Measurements from ENCODE around the gene SLC44A3. TPM values are rescaled to one million over a fixed set of nuclear protein-coding genes. Genes with fewer than 3 reads are reported as not detected.
A peak's percentile ranks its signal among the peaks of the same experiment; 100 is the strongest.

Gene SLC44A3
- total RNA-seq, 1 donor from 2014 or later: 70.4 TPM

DNA sequence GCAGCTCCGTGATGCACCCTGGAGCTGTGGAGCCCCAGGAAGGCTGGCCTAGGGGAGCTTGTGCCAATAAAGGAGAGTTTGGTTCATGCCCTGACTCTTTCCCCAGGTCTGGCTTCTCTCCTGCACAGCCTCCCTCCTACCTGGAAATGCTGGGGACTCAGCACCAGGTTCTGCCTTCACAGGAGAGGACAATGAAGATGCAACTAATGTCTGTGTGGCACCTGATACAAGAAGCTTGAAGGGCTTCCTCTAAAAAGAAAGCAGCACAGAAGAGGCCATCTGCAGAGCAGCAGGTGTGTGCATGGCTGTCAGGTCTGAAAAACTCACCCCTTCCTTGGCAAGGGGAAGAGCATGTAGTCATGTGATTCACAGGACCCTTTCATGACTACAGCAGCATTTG, 43.7 kb upstream of the SLC44A3 start:
- no peak overlapping the region for H3K27ac Mint-ChIP-seq
- no peaks in the 10 kb centered on the region for H3K9me3 Mint-ChIP-seq (ENCODE audit: low read depth)
- H3K36me3 Mint-ChIP-seq (ENCODE audit: insufficient read depth): peaks cover 3% of the 10 kb centered on the region
- H3K27me3 Mint-ChIP-seq: no peaks in the 10 kb centered on the region
- no peak overlapping the region for H3K4me3 Mint-ChIP-seq (ENCODE audit: low read depth)
- H3K4me1 Mint-ChIP-seq (ENCODE audit: low read depth): peaks cover 46% of the 10 kb centered on the region
- TF ChIP-seq, protein P1, sequence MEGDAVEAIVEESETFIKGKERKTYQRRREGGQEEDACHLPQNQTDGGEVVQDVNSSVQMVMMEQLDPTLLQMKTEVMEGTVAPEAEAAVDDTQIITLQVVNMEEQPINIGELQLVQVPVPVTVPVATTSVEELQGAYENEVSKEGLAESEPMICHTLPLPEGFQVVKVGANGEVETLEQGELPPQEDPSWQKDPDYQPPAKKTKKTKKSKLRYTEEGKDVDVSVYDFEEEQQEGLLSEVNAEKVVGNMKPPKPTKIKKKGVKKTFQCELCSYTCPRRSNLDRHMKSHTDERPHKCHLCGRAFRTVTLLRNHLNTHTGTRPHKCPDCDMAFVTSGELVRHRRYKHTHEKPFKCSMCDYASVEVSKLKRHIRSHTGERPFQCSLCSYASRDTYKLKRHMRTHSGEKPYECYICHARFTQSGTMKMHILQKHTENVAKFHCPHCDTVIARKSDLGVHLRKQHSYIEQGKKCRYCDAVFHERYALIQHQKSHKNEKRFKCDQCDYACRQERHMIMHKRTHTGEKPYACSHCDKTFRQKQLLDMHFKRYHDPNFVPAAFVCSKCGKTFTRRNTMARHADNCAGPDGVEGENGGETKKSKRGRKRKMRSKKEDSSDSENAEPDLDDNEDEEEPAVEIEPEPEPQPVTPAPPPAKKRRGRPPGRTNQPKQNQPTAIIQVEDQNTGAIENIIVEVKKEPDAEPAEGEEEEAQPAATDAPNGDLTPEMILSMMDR (IDR thresholded peaks at IDR 0.05; ENCODE audit: unreplicated experiment): no peak
- DNase-seq (ENCODE audit: low spot score, unreplicated experiment): no peak

DNA sequence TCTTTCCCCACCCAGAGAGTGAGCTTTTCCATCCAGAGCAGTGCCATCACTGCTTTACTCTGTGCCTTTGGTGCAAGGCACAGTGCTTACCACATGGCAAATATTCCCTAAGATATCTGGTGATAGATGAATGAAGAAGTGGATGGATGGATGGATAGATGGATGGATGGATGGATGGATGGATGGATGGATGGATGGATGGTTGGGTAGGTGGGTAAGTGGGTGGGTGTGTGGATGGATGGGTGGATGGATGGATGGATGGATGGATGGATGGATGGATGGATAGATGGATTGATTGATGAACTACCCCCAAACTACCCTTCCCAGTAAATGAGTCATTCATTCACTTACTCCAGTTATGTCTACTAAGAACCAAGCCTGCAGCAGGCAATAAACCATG, 42.9 kb upstream of the SLC44A3 start:
- no peaks in the 10 kb centered on the region for H3K9me3 Mint-ChIP-seq (ENCODE audit: low read depth)

DNA sequence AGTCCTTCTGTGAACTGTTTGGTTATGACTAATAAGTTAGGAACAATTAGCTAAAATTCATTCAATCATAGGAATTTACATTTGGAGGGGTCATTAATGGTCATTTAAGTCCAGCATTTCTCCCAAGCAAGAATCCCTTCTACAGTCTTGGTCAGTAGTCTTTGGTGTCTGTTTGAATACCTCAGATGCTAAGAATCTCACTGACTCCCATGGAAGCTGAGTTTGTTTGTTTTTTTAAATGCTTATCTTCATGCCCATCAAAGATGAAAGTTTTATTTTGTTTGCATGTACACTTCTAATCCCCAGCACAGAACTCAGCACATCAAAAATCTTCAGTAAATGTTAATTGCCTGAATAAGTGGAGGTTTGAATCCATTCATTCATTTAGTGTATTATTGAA, 41.3 kb upstream of the SLC44A3 start:
- Mint-ChIP-seq H3K4me3 (ENCODE audit: low read depth) (no peak overlapping the region), H3K9me3 (ENCODE audit: low read depth) (no peaks in the 10 kb centered on the region), H3K4me1 (ENCODE audit: low read depth) (peaks cover 35% of the 10 kb centered on the region), H3K27me3 (no peaks in the 10 kb centered on the region), H3K27ac (peak overlapping the region; percentile 88), H3K36me3 (ENCODE audit: insufficient read depth) (no peaks in the 10 kb centered on the region)
- TF ChIP-seq, protein P1 (IDR thresholded peaks at IDR 0.05; ENCODE audit: unreplicated experiment): no peak
- no peak for DNase-seq (ENCODE audit: low spot score, unreplicated experiment)

More for the DNA sequence above, 42.9 kb upstream of the SLC44A3 start:
- Mint-ChIP-seq H3K27me3 (no peaks in the 10 kb centered on the region), H3K36me3 (ENCODE audit: insufficient read depth) (no peaks in the 10 kb centered on the region), H3K4me3 (ENCODE audit: low read depth) (no peak overlapping the region), H3K27ac (no peak overlapping the region), H3K4me1 (ENCODE audit: low read depth) (peaks cover 41% of the 10 kb centered on the region)
- TF ChIP-seq, protein P1 (IDR thresholded peaks at IDR 0.05; ENCODE audit: unreplicated experiment): no peak
- DNase-seq (ENCODE audit: low spot score, unreplicated experiment): no peak

GRCh38 chr1:94783342-94784189, 36.6 kb upstream of the SLC44A3 start:
- Mint-ChIP-seq H3K27ac (peak overlapping the region; percentile 72), H3K36me3 (ENCODE audit: insufficient read depth) (peaks cover 4% of the 10 kb centered on the region), H3K4me3 (ENCODE audit: low read depth) (no peak overlapping the region), H3K4me1 (ENCODE audit: low read depth) (peaks cover 29% of the 10 kb centered on the region), H3K27me3 (no peaks in the 10 kb centered on the region), H3K9me3 (ENCODE audit: low read depth) (peaks cover under 1% of the 10 kb centered on the region)
- TF ChIP-seq, protein P1 (IDR thresholded peaks at IDR 0.05; ENCODE audit: unreplicated experiment): no peak
- DNase-seq (ENCODE audit: low spot score, unreplicated experiment): no peak

DNA sequence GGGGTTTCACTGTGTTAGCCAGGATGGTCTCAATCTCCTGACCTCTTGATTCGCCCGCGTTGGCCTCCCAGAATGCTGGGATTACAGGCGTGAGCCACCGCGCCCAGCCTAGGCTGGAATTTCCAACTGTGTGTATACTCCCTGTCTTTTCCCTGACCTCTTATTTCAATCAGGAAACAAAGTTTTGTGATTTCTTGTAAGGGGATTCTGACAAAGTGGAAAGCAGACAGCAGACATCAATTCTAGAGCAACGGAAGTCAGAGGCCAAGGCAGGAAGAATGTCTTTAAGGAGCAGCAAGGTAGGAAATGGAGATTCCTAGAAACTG, 36.0 kb upstream of the SLC44A3 start:
- H3K9me3 Mint-ChIP-seq (ENCODE audit: low read depth): peaks cover 2% of the 10 kb centered on the region
- TF ChIP-seq, protein P1 (IDR thresholded peaks at IDR 0.05; ENCODE audit: unreplicated experiment): no peak
- peaks cover 24% of the 10 kb centered on the region for H3K4me1 Mint-ChIP-seq (ENCODE audit: low read depth)
- H3K36me3 Mint-ChIP-seq (ENCODE audit: insufficient read depth): peaks cover 4% of the 10 kb centered on the region
- no peak overlapping the region for H3K27ac Mint-ChIP-seq
- H3K27me3 Mint-ChIP-seq: no peaks in the 10 kb centered on the region
- DNase-seq (ENCODE audit: low spot score, unreplicated experiment): no peak
- no peak overlapping the region for H3K4me3 Mint-ChIP-seq (ENCODE audit: low read depth)
